OCI-LY7 (cell line): ENCODE measurements around the gene HK3.

Source experiments
- CTCF ChIP-seq: fragments of 200-600 bp; sonication (generic); conservative IDR thresholded peaks from 2 replicates; pipeline ENCODE4 v1.5.1; 2014; ENCODE audit warnings: mild to moderate bottlenecking, antibody characterized with exemption, low read length, moderate library complexity, mixed read lengths
- EZH2phosphoT487 ChIP-seq: fragments of 200-600 bp; sonication (generic); IDR thresholded peaks from 2 replicates; pipeline ENCODE4 v1.6.1; 2018; ENCODE audit warnings: low read depth, borderline replicate concordance, mild to moderate bottlenecking, mixed run types, antibody characterized with exemption, low read length, moderate library complexity, mixed read lengths

GRCh38 chr5:176868731-176869130, 30.4 kb downstream of the HK3 start:
- TF ChIP-seq CTCF (no peak), EZH2phosphoT487 (no peak)
